Liver (tissue), 3 donors: ENCODE results near the gene ZFP36L1.

Experiments
- RAD21 ChIP-seq, 2 donors: IDR thresholded peaks; 2 replicates each; pipeline ENCODE4 v1.6.1; 2016; ENCODE audit warnings: antibody characterized with exemption in 2 of 2, mild to moderate bottlenecking in 2 of 2
- TF ChIP-seq, protein P1 (sequence below): fragments of 150-350 bp; IDR thresholded peaks from 2 replicates; pipeline ENCODE4 v1.5.1; 2017; ENCODE audit warnings: improper control_type of control experiment, low read depth, low read length; ENCODE audit not compliant: missing input control
- TF ChIP-seq, protein P2 (sequence below): IDR thresholded peaks from 2 replicates; pipeline ENCODE4 v1.6.1; 2016; ENCODE audit warnings: antibody characterized with exemption
- TF ChIP-seq, protein P3 (sequence below): IDR thresholded peaks from 2 replicates; pipeline ENCODE4 v1.6.1; 2016; ENCODE audit warnings: antibody characterized with exemption
- donor health status: healthy.
- donor health status: healthy.

DNA sequence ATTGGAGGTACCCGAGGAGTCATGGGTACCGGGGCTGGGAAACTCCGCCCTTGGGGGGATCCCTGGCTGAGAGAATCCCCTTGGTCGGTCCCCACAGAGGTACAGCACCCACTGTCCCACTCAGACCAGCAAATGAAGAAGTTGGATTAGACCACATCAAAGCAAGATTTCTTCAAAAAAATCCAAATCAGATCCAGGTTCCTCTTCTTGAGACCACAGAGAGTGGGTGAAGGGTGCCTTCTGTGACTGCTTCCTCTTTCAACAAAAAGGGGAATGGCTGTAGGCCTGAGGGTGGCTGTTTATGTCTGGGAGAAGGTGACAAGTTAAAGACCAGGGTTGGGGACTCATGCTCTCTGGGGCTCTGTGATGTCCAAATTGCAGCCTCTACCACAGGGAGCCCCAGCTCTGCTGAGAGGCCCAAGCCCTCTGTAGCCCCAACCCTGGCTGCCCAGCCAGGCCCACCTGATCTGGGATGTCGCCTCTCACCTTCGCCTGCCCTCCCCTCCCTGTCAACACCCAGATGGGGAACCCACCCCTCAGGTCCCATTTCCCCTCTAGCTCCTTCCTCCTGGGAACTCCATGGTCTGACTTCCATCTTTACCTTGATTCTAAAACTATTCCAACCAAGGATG is 50.9 kb downstream of the ZFP36L1 start:
- TF ChIP-seq, protein P1, sequence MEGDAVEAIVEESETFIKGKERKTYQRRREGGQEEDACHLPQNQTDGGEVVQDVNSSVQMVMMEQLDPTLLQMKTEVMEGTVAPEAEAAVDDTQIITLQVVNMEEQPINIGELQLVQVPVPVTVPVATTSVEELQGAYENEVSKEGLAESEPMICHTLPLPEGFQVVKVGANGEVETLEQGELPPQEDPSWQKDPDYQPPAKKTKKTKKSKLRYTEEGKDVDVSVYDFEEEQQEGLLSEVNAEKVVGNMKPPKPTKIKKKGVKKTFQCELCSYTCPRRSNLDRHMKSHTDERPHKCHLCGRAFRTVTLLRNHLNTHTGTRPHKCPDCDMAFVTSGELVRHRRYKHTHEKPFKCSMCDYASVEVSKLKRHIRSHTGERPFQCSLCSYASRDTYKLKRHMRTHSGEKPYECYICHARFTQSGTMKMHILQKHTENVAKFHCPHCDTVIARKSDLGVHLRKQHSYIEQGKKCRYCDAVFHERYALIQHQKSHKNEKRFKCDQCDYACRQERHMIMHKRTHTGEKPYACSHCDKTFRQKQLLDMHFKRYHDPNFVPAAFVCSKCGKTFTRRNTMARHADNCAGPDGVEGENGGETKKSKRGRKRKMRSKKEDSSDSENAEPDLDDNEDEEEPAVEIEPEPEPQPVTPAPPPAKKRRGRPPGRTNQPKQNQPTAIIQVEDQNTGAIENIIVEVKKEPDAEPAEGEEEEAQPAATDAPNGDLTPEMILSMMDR, result no peak
- TF ChIP-seq, protein P2, sequence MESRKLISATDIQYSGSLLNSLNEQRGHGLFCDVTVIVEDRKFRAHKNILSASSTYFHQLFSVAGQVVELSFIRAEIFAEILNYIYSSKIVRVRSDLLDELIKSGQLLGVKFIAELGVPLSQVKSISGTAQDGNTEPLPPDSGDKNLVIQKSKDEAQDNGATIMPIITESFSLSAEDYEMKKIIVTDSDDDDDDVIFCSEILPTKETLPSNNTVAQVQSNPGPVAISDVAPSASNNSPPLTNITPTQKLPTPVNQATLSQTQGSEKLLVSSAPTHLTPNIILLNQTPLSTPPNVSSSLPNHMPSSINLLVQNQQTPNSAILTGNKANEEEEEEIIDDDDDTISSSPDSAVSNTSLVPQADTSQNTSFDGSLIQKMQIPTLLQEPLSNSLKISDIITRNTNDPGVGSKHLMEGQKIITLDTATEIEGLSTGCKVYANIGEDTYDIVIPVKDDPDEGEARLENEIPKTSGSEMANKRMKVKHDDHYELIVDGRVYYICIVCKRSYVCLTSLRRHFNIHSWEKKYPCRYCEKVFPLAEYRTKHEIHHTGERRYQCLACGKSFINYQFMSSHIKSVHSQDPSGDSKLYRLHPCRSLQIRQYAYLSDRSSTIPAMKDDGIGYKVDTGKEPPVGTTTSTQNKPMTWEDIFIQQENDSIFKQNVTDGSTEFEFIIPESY, result no peak
- TF ChIP-seq RAD21 (IDR thresholded peaks at IDR 0.05), result no peak
- TF ChIP-seq, protein P3, sequence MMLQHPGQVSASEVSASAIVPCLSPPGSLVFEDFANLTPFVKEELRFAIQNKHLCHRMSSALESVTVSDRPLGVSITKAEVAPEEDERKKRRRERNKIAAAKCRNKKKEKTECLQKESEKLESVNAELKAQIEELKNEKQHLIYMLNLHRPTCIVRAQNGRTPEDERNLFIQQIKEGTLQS, result no peak
